Mucosa of rectum (tissue), 2 donors: Measurements from ENCODE around the gene CDC42BPA.

ENCODE experiments used
- H3K27ac ChIP-seq, 2 donors: one replicate each; pipeline ENCODE4 v1.7.0; 2013; ENCODE audit warnings: inconsistent platforms in 2 of 2, low read depth in 2 of 2, low read length in 2 of 2
- H3K27me3 ChIP-seq, 2 donors: one replicate each; pipeline ENCODE4 v1.7.0; 2013; ENCODE audit warnings: low read length in 2 of 2; ENCODE audit not compliant: control insufficient read depth in 2 of 2, insufficient read depth in 2 of 2
- H3K36me3 ChIP-seq, 2 donors: one replicate each; pipeline ENCODE4 v1.7.0; 2013; ENCODE audit warnings: low read length in 2 of 2; ENCODE audit not compliant: control insufficient read depth in 2 of 2, insufficient read depth in 2 of 2
- H3K4me1 ChIP-seq, 2 donors: one replicate each; pipeline ENCODE4 v1.7.0; 2013; ENCODE audit warnings: low read length in 2 of 2, mild to moderate bottlenecking in 1 of 2; ENCODE audit not compliant: control insufficient read depth in 2 of 2, insufficient read depth in 2 of 2
- H3K4me3 ChIP-seq, 2 donors: one replicate each; pipeline ENCODE4 v1.7.0; 2013; ENCODE audit warnings: low read length in 2 of 2
- H3K9ac ChIP-seq, 2 donors: one replicate each; pipeline ENCODE4 v1.7.0; 2013; ENCODE audit warnings: low read length in 2 of 2, low read depth in 1 of 2, mild to moderate bottlenecking in 1 of 2
- H3K9me3 ChIP-seq, 2 donors: one replicate each; pipeline ENCODE4 v1.7.0; 2013; ENCODE audit warnings: low read length in 2 of 2; ENCODE audit not compliant: control insufficient read depth in 2 of 2
- donor health status: healthy.
- donor health status: Normal muscosa, but diverticular disease.

CDC42BPA gene

GRCh38 chr1:227318016-227318852 is at the start of gene CDC42BPA:
TSS of gene CDC42BPA (minus strand) at chr1:227318492. CDS start at chr1:227317182, 1,310 bp downstream.
- H3K9ac ChIP-seq, result peak within 1 kb of the TSS; percentile 82 to 96
- no peaks in the 10 kb centered on the region for H3K36me3 ChIP-seq
- peaks cover 14 to 24% of the 10 kb centered on the region in 2 donors for H3K4me1 ChIP-seq
- H3K27ac ChIP-seq, result peak within 1 kb of the TSS; percentile 90 to 94
- no peaks in the 10 kb centered on the region for H3K27me3 ChIP-seq
- H3K4me3 ChIP-seq, result peak within 1 kb of the TSS; percentile 89 to 92
- no peaks in the 10 kb centered on the region for H3K9me3 ChIP-seq

DNA sequence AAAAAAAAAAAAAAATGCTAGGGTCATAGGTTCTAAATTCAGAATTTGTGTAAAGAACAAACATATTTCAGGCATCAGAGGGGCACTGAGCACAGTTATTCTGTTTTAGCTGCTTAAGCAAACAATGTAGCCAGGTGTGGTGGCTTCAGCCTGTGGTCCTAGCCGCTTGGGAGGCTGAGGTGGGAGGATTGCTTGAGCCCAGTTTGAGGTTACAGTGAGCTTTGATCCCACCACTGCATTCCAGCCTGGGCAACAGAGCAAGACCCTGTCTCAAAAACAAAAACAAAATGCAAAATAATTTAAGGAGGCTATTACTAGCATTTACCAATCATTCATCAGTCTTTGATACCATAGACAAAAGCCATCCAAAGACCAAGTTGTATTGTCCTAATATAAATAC is 49.7 kb upstream of the CDC42BPA start:
- H3K9ac ChIP-seq, result no peak overlapping the region
- no peak overlapping the region for H3K4me3 ChIP-seq
- H3K9me3 ChIP-seq, result no peaks in the 10 kb centered on the region
- H3K27ac ChIP-seq, result no peak overlapping the region
- H3K36me3 ChIP-seq, result no peaks in the 10 kb centered on the region
- H3K27me3 ChIP-seq, result no peaks in the 10 kb centered on the region
- H3K4me1 ChIP-seq, result peaks cover 7 to 9% of the 10 kb centered on the region in 2 donors

DNA sequence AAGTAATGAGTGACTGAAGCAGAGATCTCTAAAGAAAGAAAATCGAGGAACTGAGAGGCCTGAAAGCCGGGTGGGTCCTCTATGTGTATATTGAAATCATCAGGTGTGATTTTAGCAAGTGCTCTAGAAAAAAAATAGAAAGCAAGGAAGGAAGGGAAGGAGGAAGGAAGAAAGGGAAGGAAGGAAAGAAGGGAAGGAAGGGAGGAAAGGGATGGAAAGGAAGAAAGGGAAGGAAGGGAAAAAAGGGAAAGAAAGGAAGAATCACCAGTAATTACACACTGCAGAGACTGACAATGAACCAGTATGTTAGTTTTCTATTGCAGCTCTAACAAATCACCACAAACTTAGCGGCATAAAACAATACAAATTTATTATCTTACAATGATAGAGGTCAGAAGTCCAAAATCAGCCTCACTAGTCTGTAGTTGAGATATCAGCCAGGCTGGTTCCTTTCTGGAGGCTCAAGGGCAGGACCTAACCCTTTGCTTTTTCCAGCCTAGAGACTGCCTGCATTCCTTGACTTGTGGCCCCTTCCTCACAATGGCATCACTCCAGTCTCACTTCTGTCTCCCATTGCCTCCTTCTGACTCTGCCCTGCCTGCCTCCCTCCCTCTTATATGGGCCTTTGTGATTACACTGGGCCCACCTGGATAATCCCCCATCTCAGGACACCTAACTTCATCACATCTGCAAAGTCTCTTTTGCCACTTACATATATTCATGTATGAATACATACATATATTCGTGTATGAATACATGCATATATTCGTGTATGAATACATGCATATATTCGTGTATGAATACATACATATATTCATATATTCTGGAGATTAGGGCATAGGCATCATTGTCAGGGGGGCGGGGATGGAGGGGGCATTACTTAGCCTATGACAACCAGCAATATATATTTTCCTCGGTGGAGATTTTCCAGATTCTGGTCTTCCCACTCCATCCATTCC is 47.5 kb upstream of the CDC42BPA start:
- Histone ChIP-seq H3K9me3 (no peaks in the 10 kb centered on the region), H3K4me1 (peaks cover 7 to 9% of the 10 kb centered on the region in 2 donors), H3K27me3 (no peaks in the 10 kb centered on the region), H3K9ac (no peak overlapping the region), H3K36me3 (no peaks in the 10 kb centered on the region), H3K4me3 (no peak overlapping the region), H3K27ac (peak overlapping the region; percentile 36 to 52)

- H3K27ac ChIP-seq, result no peak overlapping the region
- no peak overlapping the region for H3K9ac ChIP-seq
- H3K27me3 ChIP-seq, result no peaks in the 10 kb centered on the region
- H3K4me1 ChIP-seq, result peaks cover 7 to 9% of the 10 kb centered on the region in 2 donors
- H3K4me3 ChIP-seq, result no peak overlapping the region
- no peaks in the 10 kb centered on the region for H3K36me3 ChIP-seq
- H3K9me3 ChIP-seq, result no peaks in the 10 kb centered on the region
These were observed 46.4 kb upstream of the CDC42BPA start for GRCh38 chr1:227364657-227365056.

GRCh38 chr1:227363825-227364224 is 45.5 kb upstream of the CDC42BPA start:
- Histone ChIP-seq H3K27me3 (no peaks in the 10 kb centered on the region), H3K4me3 (no peak overlapping the region), H3K36me3 (no peaks in the 10 kb centered on the region), H3K27ac (no peak overlapping the region), H3K4me1 (peaks cover 7 to 9% of the 10 kb centered on the region in 2 donors), H3K9me3 (no peaks in the 10 kb centered on the region), H3K9ac (no peak overlapping the region)

DNA sequence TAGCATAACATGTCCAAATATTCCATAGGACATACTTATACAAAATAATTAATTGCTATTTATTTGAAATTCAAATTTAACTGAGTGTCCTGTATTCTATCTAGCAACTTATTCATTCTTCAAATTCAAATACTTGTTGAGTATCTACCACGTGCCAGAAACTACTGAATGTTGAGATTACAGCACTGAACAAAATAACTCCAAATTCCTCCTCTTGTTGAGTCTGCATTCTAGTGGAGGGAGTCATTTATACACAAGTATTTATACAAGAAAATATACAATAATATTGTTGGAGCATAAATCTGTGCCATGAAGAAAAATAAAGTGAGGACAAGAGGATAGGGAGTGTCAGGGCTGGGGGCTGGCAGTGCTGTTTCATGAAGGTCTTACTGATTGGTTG is 43.7 kb upstream of the CDC42BPA start:
- H3K9me3 ChIP-seq, result no peaks in the 10 kb centered on the region
- peaks cover 7 to 16% of the 10 kb centered on the region in 2 donors for H3K4me1 ChIP-seq
- H3K27me3 ChIP-seq, result no peaks in the 10 kb centered on the region
- no peak overlapping the region for H3K9ac ChIP-seq
- H3K36me3 ChIP-seq, result no peaks in the 10 kb centered on the region
- H3K4me3 ChIP-seq, result no peak overlapping the region
- no peak overlapping the region for H3K27ac ChIP-seq

GRCh38 chr1:227357927-227358302 is 39.6 kb upstream of the CDC42BPA start:
- Histone ChIP-seq H3K27me3 (no peaks in the 10 kb centered on the region), H3K9me3 (no peaks in the 10 kb centered on the region), H3K9ac (no peak overlapping the region), H3K4me3 (no peak overlapping the region), H3K4me1 (peaks cover 0 to 10% of the 10 kb centered on the region in 2 donors), H3K36me3 (no peaks in the 10 kb centered on the region), H3K27ac (peak overlapping the region; percentile 56)

GRCh38 chr1:227357171-227357926 is 39.1 kb upstream of the CDC42BPA start:
- Histone ChIP-seq H3K36me3 (no peaks in the 10 kb centered on the region), H3K9me3 (no peaks in the 10 kb centered on the region), H3K4me3 (no peak overlapping the region), H3K27ac (peak overlapping the region; percentile 56), H3K27me3 (no peaks in the 10 kb centered on the region), H3K4me1 (peaks cover 0 to 10% of the 10 kb centered on the region in 2 donors), H3K9ac (peak overlapping the region in 1 of 2 donors; percentile 28)

GRCh38 chr1:227356620-227357146 is 38.4 kb upstream of the CDC42BPA start:
- no peaks in the 10 kb centered on the region for H3K9me3 ChIP-seq

More at GRCh38 chr1:227356620-227357146, 38.4 kb upstream of the CDC42BPA start:
- Histone ChIP-seq H3K36me3 (no peaks in the 10 kb centered on the region), H3K27me3 (no peaks in the 10 kb centered on the region), H3K4me1 (peaks cover 0 to 10% of the 10 kb centered on the region in 2 donors), H3K27ac (peak overlapping the region; percentile 38 to 45), H3K4me3 (no peak overlapping the region), H3K9ac (peak overlapping the region in 1 of 2 donors; percentile 28)
